Hypothalamus (tissue), 51 donors: ENCODE results near the gene SLC29A2.
"Not testable (repeated sequence)": the region's sequence is repeated elsewhere in the genome, so short reads cannot be mapped to it uniquely, and the experiment has no call there.

Experiments used
- DNase-seq, 51 donors: peaks; one replicate each; lab custom pipeline; 2025; lab: John Stamatoyannopoulos, UW

SLC29A2 gene

GRCh38 chr11:66321606-66322005 is 50.0 kb downstream of the SLC29A2 start:
- DNase-seq: no peak

GRCh38 chr11:66320748-66321147 is 50.8 kb downstream of the SLC29A2 start:
- DNase-seq: not testable (repeated sequence)

- DNase-seq: not testable (repeated sequence)
Measured at GRCh38 chr11:66320289-66320688, 51.3 kb downstream of the SLC29A2 start.

GRCh38 chr11:66318600-66318970 is 53.0 kb downstream of the SLC29A2 start:
- DNase-seq: no peak

GRCh38 chr11:66317723-66318599 is 53.6 kb downstream of the SLC29A2 start:
- peak in 2 of 51 donors; percentile 16 to 23 for DNase-seq

GRCh38 chr11:66317322-66317722 is 54.2 kb downstream of the SLC29A2 start:
- peak in 3 of 51 donors; percentile 15 to 26 (median 22) for DNase-seq

GRCh38 chr11:66316849-66317251 is 54.7 kb downstream of the SLC29A2 start, which contains the start of gene CD248:
CD248 (minus strand) TSS chr11:66317044; CDS start chr11:66317027, 17 bp downstream.
- peak in 16 of 51 donors; percentile 13 to 51 (median 28) for DNase-seq

GRCh38 chr11:66315921-66316811 is 55.4 kb downstream of the SLC29A2 start:
- DNase-seq: no peak

- no peak for DNase-seq
Measured at GRCh38 chr11:66315498-66315885, 56.1 kb downstream of the SLC29A2 start.

- no peak for DNase-seq
Measured at GRCh38 chr11:66314561-66315497, 56.7 kb downstream of the SLC29A2 start.

GRCh38 chr11:66314186-66314501 is 57.4 kb downstream of the SLC29A2 start:
- DNase-seq: no peak

GRCh38 chr11:66313321-66314185 is 58.0 kb downstream of the SLC29A2 start:
- no peak for DNase-seq

GRCh38 chr11:66312549-66313320 is 58.8 kb downstream of the SLC29A2 start:
- peak; percentile 48 to 97 (median 88) for DNase-seq
